Thyroid gland (tissue), 4 donors: ENCODE results near the gene PPFIA4.
"Not testable (repeated sequence)": the region's sequence is repeated elsewhere in the genome, so short reads cannot be mapped to it uniquely, and the experiment has no call there.

ENCODE experiments used
- POLR2A ChIP-seq, 2 donors: fragments of 450-650 bp; IDR thresholded peaks; one replicate each; pipeline ENCODE4 v1.6.1; 2017; ENCODE audit warnings: antibody characterized with exemption in 2 of 2, mild to moderate bottlenecking in 2 of 2, moderate library complexity in 1 of 2
- TF ChIP-seq, protein P1 (sequence below), 6 experiments: fragments of 200-600 bp in 3 of 6; fragments of 450-650 bp in 3 of 6; sonication (generic) in 3 of 6; IDR thresholded peaks; one replicate each; pipeline ENCODE4 v1.5.1; 2016 to 2019; ENCODE audit warnings: antibody characterized with exemption in 6 of 6, mild to moderate bottlenecking in 2 of 6, inconsistent platforms in 1 of 6, moderate library complexity in 1 of 6

DNA sequence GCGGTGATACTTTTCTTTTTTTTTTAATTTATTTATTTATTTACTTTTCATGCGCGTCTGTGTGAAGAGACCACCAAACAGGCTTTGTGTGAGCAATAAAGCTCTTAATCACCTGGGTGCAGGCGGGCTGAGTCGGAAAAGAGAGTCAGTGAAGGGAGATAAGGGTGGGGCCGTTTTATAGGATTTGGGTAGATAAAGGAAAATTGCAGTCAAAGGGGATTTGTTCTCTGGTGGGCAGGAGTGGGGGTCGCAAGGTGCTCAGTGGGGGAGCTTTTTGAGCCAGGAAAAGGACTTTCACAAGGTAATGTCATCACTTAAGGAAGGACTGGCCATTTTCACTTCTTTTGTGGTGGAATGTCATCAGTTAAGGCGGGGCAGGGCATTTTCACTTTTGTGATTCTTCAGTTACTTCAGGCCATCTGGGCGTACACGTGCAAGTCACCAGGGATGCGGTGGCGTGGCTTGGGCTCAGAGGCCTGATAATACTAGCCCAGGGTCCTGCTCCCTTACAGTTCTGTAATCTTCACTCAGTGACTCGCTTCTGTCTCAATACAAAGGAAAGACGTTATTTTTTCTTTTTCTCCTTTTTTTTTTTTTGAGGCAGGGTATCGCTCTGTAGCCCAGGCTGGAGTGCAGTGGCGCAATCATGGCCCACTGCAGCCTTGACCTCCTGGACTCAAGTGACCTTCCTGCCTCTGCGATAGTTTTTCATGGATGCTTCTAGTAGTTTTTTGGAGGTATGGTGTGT lies 20.7 kb upstream of the PPFIA4 start:
- TF ChIP-seq, protein P1, sequence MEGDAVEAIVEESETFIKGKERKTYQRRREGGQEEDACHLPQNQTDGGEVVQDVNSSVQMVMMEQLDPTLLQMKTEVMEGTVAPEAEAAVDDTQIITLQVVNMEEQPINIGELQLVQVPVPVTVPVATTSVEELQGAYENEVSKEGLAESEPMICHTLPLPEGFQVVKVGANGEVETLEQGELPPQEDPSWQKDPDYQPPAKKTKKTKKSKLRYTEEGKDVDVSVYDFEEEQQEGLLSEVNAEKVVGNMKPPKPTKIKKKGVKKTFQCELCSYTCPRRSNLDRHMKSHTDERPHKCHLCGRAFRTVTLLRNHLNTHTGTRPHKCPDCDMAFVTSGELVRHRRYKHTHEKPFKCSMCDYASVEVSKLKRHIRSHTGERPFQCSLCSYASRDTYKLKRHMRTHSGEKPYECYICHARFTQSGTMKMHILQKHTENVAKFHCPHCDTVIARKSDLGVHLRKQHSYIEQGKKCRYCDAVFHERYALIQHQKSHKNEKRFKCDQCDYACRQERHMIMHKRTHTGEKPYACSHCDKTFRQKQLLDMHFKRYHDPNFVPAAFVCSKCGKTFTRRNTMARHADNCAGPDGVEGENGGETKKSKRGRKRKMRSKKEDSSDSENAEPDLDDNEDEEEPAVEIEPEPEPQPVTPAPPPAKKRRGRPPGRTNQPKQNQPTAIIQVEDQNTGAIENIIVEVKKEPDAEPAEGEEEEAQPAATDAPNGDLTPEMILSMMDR (IDR thresholded peaks at IDR 0.05): not testable (repeated sequence)
- TF ChIP-seq POLR2A (IDR thresholded peaks at IDR 0.05): not testable (repeated sequence)
